ENCODE results near the gene TTLL10.

DNA sequence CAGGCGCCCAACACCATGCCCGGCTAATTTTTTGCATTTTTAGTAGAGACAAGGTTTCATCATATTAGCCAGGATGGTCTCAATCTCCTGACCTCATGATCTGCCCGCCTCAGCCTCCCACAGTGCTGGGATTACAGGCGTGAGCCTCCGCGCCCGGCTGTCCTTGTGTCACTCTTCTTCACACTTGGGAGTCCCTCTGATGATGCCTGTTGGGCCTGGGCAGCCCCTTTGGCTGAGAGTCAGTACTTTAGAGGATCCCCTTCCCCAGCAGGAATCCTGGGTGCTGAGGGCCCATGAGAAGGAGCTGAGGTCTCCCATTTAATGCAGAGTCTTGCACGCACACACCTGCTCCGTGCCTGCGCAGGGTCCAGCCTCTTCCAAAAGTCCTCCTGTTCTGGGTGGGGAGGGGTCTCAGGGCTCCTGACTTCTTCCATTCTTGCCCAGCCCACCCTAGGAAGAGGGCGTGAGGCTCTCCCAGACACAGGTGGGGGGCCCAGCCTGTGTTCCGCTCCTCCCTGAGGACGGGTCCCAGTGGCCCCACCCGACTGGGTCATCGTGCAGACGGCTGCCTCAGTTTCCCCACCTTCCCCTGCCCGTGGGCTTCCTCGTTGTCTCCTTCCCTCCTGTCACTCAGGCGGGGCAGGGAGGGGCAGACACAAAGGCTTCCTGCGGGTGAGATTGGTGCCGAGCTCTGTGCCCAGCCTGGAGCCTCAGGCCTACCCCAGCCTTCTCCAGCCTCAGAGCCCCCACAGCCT lies 3.9 kb downstream of the TTLL10 start:
- TF ChIP-seq GATA2 (IDR thresholded peaks at IDR 0.05; ENCODE audit: low read depth, low read length) = no peak
- no peak for TF ChIP-seq GATA3 (IDR thresholded peaks at IDR 0.05; ENCODE audit: low read depth, low read length)

Data from SH-SY5Y (cell line).